T-helper 2 cell treated with Interferon-gamma antibody and Interleukin-4, amounts not matched to agents 5 μg/mL and 100 μg/mL, for 36 hours (primary cell): Measurements from ENCODE around the gene SDCBP2.

Experiments used
- DNase-seq: peaks from one replicate; pipeline ENCODE4 v3.0.0; 2021; ENCODE audit warnings: low spot score
- H3K27ac Mint-ChIP-seq: one replicate; pipeline ENCODE4 v1.8.0; 2021; ENCODE audit warnings: mild to moderate bottlenecking, mixed read lengths
- H3K27me3 Mint-ChIP-seq: one replicate; pipeline ENCODE4 v1.8.0; 2021; ENCODE audit warnings: low read depth, mixed read lengths
- H3K36me3 Mint-ChIP-seq: one replicate; pipeline ENCODE4 v1.8.0; 2021; ENCODE audit warnings: low read depth, mixed read lengths
- H3K4me1 Mint-ChIP-seq: one replicate; pipeline ENCODE4 v1.8.0; 2021; ENCODE audit warnings: low read depth, mixed read lengths
- H3K4me3 Mint-ChIP-seq: one replicate; pipeline ENCODE4 v1.8.0; 2022; ENCODE audit warnings: mild to moderate bottlenecking, moderate library complexity, mixed read lengths
- H3K9me3 Mint-ChIP-seq: one replicate; pipeline ENCODE4 v1.8.0; 2021; ENCODE audit warnings: mixed read lengths

SDCBP2 gene

GRCh38 chr20:1282966-1283365 is 46.0 kb downstream of the SDCBP2 start:
- Mint-ChIP-seq H3K9me3 (no peaks in the 10 kb centered on the region), H3K27ac (no peak overlapping the region), H3K4me1 (peaks cover 20% of the 10 kb centered on the region), H3K27me3 (no peaks in the 10 kb centered on the region), H3K4me3 (no peak overlapping the region), H3K36me3 (no peaks in the 10 kb centered on the region)
- DNase-seq, result no peak

DNA sequence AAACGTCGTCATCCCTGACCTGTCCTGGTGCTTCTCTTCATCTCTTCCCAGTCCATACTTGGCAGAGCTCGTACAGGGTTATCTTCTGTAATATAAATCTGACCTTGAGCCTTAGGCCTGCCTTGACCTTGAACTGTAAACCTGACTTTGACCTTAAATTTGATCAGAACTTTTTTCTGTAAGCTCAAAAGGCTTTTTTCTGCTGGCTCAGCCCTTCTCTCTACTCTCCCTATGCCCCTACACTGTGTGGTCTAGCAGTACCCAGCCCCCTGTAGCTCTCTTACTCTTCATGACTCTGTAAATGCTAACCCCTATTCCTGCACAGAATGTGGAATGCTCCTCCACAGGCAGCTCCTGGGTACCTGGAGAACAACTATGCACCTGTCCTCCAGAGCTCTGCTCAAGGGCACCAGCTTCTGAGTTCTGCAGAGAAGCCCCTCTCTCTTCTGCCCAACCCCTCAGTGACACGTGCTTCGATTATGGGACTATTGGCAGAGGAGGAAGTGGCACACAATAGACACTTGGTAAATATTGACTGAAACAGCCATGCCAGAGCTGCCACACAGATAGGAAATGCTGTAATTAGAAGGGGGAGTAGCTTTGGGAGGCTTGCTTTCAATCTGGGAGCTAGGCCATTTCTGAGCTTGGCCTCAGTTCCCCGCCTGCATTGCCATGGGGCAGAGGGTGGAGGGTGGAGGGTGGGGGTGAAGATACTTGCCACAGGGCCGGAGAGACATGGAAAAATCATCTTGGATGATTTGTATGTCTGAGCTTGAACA is 47.5 kb downstream of the SDCBP2 start:
- Mint-ChIP-seq H3K4me3 (no peak overlapping the region), H3K36me3 (no peaks in the 10 kb centered on the region), H3K27me3 (no peaks in the 10 kb centered on the region), H3K27ac (peak overlapping the region; percentile 0), H3K9me3 (no peaks in the 10 kb centered on the region), H3K4me1 (peaks cover 9% of the 10 kb centered on the region)
- DNase-seq, result no peak

GRCh38 chr20:1280195-1281102 is 48.5 kb downstream of the SDCBP2 start:
- Mint-ChIP-seq H3K36me3 (no peaks in the 10 kb centered on the region), H3K27me3 (no peaks in the 10 kb centered on the region), H3K9me3 (no peaks in the 10 kb centered on the region), H3K27ac (no peak overlapping the region), H3K4me3 (no peak overlapping the region), H3K4me1 (peaks cover 3% of the 10 kb centered on the region)
- no peak for DNase-seq

- Mint-ChIP-seq H3K36me3 (no peaks in the 10 kb centered on the region), H3K27ac (no peak overlapping the region), H3K9me3 (no peaks in the 10 kb centered on the region), H3K27me3 (no peaks in the 10 kb centered on the region), H3K4me1 (peaks cover 2% of the 10 kb centered on the region), H3K4me3 (no peak overlapping the region)
- DNase-seq, result no peak
These were observed 49.9 kb downstream of the SDCBP2 start for GRCh38 chr20:1278993-1279392.

DNA sequence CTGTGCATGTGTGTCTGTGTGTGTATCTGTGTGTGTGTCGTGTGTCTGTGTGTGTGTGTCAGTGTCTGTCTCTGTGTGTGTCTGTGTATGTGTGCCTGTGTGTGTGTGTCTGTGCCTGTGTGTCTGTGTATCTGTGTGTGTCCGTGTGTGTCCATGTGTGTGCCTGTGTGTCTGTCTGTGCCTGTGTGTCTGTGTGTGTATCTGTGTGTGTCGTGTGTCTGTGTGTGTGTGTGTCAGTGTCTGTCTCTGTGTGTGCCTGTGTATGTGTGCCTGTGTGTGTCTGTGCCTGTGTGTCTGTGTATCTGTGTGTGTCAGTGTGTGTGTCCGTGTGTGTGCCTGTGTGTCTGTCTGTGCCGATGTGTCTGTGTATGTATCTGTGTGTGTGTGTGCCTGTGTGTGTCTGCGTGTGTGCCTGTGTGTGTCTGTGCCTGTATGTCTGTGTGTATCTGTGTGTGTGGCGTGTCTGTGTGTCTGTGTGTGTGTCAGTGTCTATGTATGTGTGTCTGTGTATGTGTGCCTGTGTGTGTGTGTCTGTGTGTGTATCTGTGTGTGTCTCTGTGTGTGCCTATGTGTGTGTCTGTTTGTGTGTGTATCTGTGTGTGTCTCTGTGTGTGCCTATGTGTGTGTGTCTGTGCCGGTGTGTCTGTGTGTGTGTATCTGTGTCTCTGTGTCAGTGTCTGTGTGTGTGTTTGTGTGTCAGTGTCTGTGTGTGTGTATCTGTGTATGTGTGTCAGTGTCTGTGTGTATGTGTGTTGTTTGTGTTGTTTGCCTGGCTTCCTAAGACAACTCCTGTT is 51.2 kb downstream of the SDCBP2 start:
- no peaks in the 10 kb centered on the region for H3K4me1 Mint-ChIP-seq

GRCh38 chr20:1275919-1276318 is 53.0 kb downstream of the SDCBP2 start:
- Mint-ChIP-seq H3K27me3 (no peaks in the 10 kb centered on the region), H3K36me3 (no peaks in the 10 kb centered on the region), H3K4me1 (no peaks in the 10 kb centered on the region), H3K4me3 (no peak overlapping the region), H3K9me3 (no peaks in the 10 kb centered on the region), H3K27ac (no peak overlapping the region)
- no peak for DNase-seq

More for the DNA sequence above, 51.2 kb downstream of the SDCBP2 start:
- H3K36me3 Mint-ChIP-seq, result no peaks in the 10 kb centered on the region
- H3K27me3 Mint-ChIP-seq, result no peaks in the 10 kb centered on the region
- H3K27ac Mint-ChIP-seq, result no peak overlapping the region
- H3K4me3 Mint-ChIP-seq, result no peak overlapping the region
- DNase-seq, result no peak
- H3K9me3 Mint-ChIP-seq, result no peaks in the 10 kb centered on the region

DNA sequence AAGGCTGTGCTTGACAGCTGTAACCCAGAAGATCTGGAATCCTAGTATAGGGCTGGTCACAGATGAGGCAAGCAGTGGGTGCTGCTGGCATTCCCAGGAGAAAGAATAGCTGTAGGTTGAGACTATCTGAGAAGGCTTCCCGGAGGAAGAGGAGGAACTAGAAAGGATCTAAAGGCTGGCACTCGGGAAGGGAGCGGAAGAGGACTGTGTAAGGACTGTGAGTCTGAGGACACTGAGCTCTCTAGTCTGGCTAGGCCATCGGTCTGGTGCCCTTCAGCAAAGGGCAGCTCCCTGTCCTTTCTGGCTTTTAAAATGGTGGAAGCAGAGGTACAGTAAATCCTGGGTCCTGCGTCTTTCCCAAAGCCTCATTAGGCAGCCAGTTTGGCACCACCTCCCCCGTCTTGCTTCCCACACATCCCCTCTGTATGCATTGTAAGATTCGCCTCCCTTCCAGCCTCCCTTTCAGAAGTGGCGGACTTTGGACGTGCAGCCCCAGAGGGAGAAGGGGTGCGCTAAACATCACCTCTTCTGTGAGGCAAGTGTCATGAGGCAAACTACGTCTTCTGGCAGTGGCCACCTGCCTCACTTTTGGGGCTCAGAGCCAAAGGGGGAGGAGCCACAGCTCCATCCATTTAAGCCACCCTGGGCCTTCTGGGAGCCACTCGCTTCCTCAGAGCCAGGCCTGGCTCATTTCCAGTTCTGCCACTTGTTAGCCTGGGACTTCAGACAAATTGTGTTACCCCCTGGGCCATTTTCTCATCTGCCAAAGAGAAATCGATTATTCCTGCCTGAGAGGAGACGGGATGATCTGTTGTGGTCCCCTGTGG is 54.2 kb downstream of the SDCBP2 start:
- no peak overlapping the region for H3K4me3 Mint-ChIP-seq

GRCh38 chr20:1273366-1273765 is 55.6 kb downstream of the SDCBP2 start:
- H3K36me3 Mint-ChIP-seq, result no peaks in the 10 kb centered on the region
- H3K27me3 Mint-ChIP-seq, result no peaks in the 10 kb centered on the region
- H3K4me3 Mint-ChIP-seq, result no peak overlapping the region
- no peak overlapping the region for H3K27ac Mint-ChIP-seq
- peaks cover under 1% of the 10 kb centered on the region for H3K4me1 Mint-ChIP-seq
- H3K9me3 Mint-ChIP-seq, result no peaks in the 10 kb centered on the region
- no peak for DNase-seq

More for the DNA sequence above, 54.2 kb downstream of the SDCBP2 start:
- no peaks in the 10 kb centered on the region for H3K4me1 Mint-ChIP-seq
- DNase-seq, result no peak
- H3K27ac Mint-ChIP-seq, result no peak overlapping the region
- no peaks in the 10 kb centered on the region for H3K36me3 Mint-ChIP-seq
- no peaks in the 10 kb centered on the region for H3K9me3 Mint-ChIP-seq
- H3K27me3 Mint-ChIP-seq, result no peaks in the 10 kb centered on the region

- peaks cover 2% of the 10 kb centered on the region for H3K4me1 Mint-ChIP-seq
- H3K4me3 Mint-ChIP-seq, result no peak overlapping the region
- H3K36me3 Mint-ChIP-seq, result no peaks in the 10 kb centered on the region
- no peaks in the 10 kb centered on the region for H3K27me3 Mint-ChIP-seq
- no peak overlapping the region for H3K27ac Mint-ChIP-seq
- DNase-seq, result no peak
- H3K9me3 Mint-ChIP-seq, result no peaks in the 10 kb centered on the region
These were observed 56.4 kb downstream of the SDCBP2 start for GRCh38 chr20:1272368-1273100.

- no peaks in the 10 kb centered on the region for H3K36me3 Mint-ChIP-seq
- no peaks in the 10 kb centered on the region for H3K9me3 Mint-ChIP-seq
- no peak for DNase-seq
- H3K4me1 Mint-ChIP-seq, result peaks cover 17% of the 10 kb centered on the region
- H3K27ac Mint-ChIP-seq, result no peak overlapping the region
- no peaks in the 10 kb centered on the region for H3K27me3 Mint-ChIP-seq
- no peak overlapping the region for H3K4me3 Mint-ChIP-seq
These were observed 59.1 kb downstream of the SDCBP2 start for GRCh38 chr20:1269850-1270249.

DNA sequence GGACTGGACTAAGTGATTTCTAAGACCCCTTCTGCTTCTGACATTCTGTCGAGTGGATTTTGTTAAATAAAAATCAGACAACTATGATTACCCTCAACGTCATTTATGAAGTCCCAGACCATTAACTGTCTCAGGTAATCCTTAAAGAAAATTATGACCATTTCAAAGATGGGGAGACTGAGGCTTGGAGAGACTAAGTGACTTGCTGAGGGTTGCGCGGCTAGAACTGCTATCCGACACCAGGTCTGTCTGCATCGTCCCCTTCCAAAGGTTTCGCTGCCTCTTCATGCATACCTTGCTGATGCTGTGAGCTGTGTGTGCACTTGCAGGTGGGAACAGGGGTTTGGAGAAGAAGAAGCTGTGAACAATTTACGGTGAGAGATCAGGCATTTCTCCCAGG is 59.7 kb downstream of the SDCBP2 start:
- no peak overlapping the region for H3K27ac Mint-ChIP-seq

GRCh38 chr20:1267809-1268374 is 61.0 kb downstream of the SDCBP2 start:
- Mint-ChIP-seq H3K4me1 (peaks cover 17% of the 10 kb centered on the region), H3K27ac (no peak overlapping the region), H3K9me3 (no peaks in the 10 kb centered on the region), H3K4me3 (peak overlapping the region; percentile 6), H3K36me3 (no peaks in the 10 kb centered on the region), H3K27me3 (no peaks in the 10 kb centered on the region)
- DNase-seq, result no peak

More for the DNA sequence above, 59.7 kb downstream of the SDCBP2 start:
- H3K36me3 Mint-ChIP-seq, result no peaks in the 10 kb centered on the region
- no peaks in the 10 kb centered on the region for H3K27me3 Mint-ChIP-seq
- H3K4me1 Mint-ChIP-seq, result peaks cover 17% of the 10 kb centered on the region
- H3K9me3 Mint-ChIP-seq, result no peaks in the 10 kb centered on the region
- no peak overlapping the region for H3K4me3 Mint-ChIP-seq
- no peak for DNase-seq
